Brain pericyte (primary cell): Measurements from ENCODE around the gene ARHGAP11B.
"Not testable (repeated sequence)": the region's sequence is repeated elsewhere in the genome, so short reads cannot be mapped to it uniquely, and the experiment has no call there.

Experiments
- DNase-seq: peaks from one replicate; pipeline ENCODE4 v3.0.0-alpha.2; 2012; ENCODE audit warnings: low read depth, low spot score

The ARHGAP11B gene

DNA sequence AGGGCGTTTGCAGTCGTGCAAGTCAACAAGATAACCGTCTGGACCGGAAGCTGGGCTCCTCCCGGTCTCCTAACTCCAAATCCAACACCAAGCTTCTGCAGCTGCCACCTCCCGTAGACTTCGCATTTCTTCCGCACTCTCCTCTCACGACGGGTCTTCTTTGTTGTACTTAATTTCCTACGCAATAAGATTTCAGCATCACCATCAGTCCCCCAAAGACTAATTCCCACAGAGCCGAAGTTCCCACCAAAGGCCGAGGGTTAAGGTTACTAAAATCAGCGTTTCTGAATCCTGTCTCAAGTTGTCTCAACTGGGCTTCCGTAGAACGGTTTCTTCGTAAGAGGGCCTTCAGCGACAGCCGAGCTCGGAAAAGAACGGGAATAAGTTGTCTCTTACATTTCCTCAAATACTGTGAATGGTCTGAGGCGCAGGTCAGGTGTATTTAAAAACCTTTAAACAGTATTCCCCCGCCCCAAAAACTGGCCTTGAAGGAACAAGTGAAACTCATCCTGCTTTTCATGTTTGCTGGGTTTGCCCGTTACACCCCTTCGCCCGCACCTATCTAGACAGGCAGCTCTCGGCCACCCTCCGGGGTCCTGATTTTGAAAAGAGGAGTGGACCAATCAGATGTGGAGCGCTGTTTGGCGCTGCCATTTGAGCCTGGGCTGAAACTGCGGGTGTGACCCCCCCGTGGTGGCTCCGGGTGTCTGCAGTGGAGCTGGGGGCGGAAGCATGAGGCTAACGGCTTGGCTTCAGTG, at the start of gene ARHGAP11B:
ARHGAP11B (plus strand) TSS at position 693 of the 758 bp plus-strand sequence.
- peak; percentile 88 for DNase-seq

GRCh38 chr15:30579394-30579970, 46.4 kb upstream of the ARHGAP11B start:
- not testable (repeated sequence) for DNase-seq

GRCh38 chr15:30580716-30581115, 45.2 kb upstream of the ARHGAP11B start:
- not testable (repeated sequence) for DNase-seq

DNA sequence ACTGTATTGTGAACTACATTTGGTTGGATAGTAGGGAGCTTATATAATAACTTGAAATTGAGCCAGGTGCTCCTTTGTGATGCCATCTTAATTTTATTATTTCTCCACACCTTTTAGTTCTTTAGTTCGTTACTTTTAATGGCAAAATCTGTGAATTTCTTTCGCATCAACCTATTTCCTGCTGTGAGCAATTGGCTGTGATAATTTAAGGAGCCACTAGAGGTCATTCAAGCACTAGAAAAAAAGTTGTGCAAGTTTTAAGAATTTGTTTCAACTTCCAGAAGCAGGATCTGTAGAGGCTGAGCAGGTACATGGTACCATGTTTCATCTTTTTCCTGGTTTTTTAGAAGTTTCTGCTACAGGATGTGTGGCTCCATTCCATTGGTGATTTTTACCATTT, 27.0 kb upstream of the ARHGAP11B start:
- DNase-seq = not testable (repeated sequence)

- DNase-seq = not testable (repeated sequence)
Measured at GRCh38 chr15:30603796-30604195, 22.1 kb upstream of the ARHGAP11B start, which contains the start of gene GOLGA8H. GOLGA8H (plus strand) TSS chr15:30604028; CDS start chr15:30604126, 98 bp downstream.

DNA sequence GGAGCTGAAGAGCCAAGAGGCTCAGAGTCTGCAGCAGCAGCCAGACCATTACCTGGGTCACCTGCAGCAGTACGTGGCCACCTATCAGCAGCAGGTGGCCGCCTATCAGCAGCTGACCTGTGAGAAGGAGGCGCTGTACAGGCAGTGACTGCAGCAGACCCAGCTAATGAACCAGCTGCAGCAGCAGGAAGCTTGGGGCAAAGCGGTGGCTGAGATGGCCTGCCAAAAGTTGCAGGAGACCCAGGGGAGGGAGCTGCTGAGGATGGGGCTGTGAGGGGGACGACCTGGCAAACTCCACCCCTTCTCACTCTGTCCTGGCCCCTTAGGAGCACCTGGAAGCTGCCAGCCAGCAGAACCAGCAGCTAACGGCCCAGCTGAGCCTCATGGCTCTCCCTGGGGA, 13.7 kb upstream of the ARHGAP11B start:
- DNase-seq = not testable (repeated sequence)

DNA sequence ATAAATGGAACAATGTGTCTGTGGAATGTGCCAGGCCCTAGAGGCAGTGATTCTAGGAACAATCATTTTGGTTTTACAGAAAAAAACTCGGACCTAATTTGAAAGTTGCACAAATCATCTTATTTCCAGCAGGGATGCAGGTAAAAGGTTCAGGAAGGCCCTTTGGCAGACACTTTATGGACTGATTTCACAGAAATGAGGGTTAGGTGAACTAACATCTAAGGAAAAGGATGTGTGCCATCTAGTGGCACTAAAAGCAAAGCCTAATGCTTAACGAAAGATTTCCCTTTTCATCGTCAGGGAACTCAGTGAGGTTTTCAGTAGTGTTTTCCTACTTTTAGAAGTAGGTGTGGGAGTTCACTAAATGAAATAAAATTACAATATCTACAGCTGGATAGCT, 4.6 kb upstream of the ARHGAP11B start:
- not testable (repeated sequence) for DNase-seq

- DNase-seq = not testable (repeated sequence)
Measured at GRCh38 chr15:30626194-30626565, 252 bp downstream of the ARHGAP11B start.

- DNase-seq = not testable (repeated sequence)
Measured at GRCh38 chr15:30626632-30627031, 704 bp downstream of the ARHGAP11B start.

- DNase-seq = no peak
Measured at GRCh38 chr15:30650012-30650929, 24.3 kb downstream of the ARHGAP11B start.

DNA sequence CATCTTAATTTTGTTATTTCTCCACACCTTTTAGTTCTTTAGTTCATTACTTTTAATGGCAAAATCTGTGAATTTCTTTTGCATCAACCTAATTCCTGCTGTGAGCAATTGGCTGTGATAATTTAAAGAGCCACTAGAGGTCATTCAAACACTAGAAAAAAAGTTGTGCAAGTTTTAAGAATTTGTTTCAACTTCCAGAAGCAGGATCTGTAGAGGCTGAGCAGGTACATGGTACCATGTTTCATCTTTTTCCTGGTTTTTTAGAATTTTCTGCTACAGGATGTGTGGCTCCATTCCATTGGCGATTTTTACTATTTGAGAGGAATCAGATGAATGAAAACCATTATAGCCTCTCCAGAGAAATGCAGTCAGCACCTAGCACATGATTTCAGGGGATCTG, 35.2 kb downstream of the ARHGAP11B start:
- not testable (repeated sequence) for DNase-seq

DNA sequence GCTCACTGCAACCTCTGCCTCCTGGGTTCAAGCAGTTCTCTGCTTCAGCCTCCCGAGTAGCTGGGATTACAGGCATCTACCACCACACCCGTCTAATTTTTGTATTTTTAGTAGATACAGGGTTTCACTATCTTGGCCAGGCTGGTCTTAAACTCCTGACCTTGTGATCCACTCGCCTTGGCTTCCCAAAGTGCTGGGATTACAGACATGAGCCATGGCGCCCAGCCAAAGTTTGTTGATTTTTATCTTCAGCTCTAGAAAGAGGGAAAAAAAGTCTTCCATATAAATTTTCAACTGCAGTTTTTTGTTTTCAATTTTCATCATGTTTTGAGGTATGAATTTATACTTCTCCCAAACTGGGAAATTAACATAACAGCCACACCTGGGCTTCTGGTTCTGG, 43.7 kb downstream of the ARHGAP11B start:
- DNase-seq = not testable (repeated sequence)

GRCh38 chr15:30670056-30670455, 44.1 kb downstream of the ARHGAP11B start:
- no peak for DNase-seq

GRCh38 chr15:30671309-30671708, 45.4 kb downstream of the ARHGAP11B start:
- no peak for DNase-seq

DNA sequence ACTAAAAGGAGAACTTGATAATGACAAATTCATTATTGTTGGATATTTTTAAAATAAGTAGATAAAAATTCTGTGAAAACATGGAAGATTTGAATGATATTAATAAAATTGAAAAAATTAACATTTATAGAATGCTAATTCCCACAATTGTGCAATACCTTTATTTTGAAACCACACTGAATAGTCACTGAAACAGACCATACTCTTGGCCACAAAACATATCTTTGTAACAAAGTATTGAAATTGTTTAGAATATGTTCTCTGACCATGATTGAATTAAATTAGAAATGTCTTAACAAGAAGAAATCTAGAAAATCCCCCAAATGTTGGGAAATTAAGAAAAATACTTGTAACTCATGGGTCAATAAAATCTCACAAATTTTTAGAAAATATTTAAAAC, 49.2 kb downstream of the ARHGAP11B start:
- DNase-seq = no peak

- DNase-seq = not testable (repeated sequence)
Measured at GRCh38 chr15:30675891-30676290, 50.0 kb downstream of the ARHGAP11B start.

DNA sequence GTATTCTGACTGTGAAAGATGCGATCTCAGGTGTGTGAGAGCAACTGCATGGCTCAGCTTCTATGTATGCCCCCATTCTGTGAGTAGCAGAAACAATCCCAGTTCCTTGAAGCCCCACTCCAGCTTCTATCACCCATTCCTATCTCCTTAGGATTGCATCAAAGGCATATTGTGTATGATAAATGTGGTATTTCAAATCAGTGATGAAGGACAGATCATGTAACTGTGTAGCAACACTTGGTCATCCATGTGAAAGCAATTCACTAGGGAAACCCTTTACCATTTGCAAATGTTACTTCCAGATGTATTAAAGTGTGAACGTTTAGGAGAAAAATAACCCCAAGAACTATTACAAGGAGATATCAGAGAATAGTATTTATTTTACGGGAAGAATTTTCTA, 55.1 kb downstream of the ARHGAP11B start:
- not testable (repeated sequence) for DNase-seq

DNA sequence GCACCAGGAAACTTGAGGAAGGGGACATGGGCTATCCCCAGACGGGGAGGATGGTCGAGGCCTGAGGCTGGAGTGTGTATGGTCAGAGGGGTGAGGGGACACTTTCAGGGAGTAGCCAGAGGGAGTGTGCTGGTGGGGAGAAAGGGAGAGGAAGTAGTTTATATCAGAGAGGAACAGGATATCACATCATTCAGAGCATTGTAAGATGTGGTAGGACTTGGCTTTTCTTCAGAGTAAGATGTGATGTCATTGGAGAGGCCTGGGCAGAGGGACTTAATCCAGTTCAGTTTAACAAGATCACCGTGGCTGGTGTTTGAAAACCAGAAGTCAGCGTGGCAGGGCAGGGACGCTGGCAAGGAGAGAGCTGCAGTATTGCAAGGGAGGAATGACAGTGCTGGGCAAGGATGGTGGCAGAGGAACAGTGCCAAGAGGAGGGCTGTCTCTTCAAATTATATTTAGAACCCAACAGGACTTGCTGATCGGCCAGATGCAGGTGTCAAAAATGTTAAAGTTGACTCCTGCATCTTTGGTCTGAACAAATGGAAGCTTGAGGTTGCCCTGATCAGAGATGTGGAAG, 59.9 kb downstream of the ARHGAP11B start:
- DNase-seq = not testable (repeated sequence)

DNA sequence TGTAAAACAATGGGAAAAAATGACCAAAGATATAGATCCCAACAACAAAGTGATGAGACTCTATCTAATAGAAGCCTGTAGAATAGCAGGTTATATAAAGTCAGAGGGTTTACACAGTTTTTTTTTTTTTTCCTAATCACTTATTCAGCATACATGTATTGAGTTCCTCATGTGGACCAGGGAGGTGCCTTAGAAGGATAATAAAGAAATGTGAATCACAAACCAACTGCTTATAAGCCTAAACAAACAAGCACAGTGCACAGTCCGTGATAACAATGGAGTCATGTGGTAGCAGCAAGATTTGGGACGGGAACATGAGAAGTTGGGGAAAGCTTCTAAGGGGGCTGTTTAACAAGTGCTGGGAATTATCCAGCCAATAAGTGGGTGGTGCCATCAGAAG, 60.7 kb downstream of the ARHGAP11B start:
- DNase-seq = not testable (repeated sequence)
